SK-N-SH (cell line): ENCODE measurements around the gene SFXN5.

Experiments used
- ELF1 ChIP-seq: IDR thresholded peaks from 2 replicates; pipeline ENCODE4 v1.4.0; 2012
- FOXJ3 ChIP-seq: sonication (generic); formaldehyde crosslinking; IDR thresholded peaks from 2 replicates; pipeline ENCODE4 v1.5.1; 2020; ENCODE audit warnings: mild to moderate bottlenecking, missing genetic modification reagents
- MXI1 ChIP-seq: IDR thresholded peaks from 2 replicates; pipeline ENCODE4 v1.6.1; 2012; ENCODE audit warnings: mild to moderate bottlenecking, low read depth, low read length, improper control_type of control experiment
- TF ChIP-seq, protein P1 (sequence below): IDR thresholded peaks from 2 replicates; pipeline ENCODE4 v1.6.1; 2012; ENCODE audit warnings: mild to moderate bottlenecking, low read depth, low read length, moderate library complexity
- TF ChIP-seq, protein P2 (sequence below): fragments of 200-600 bp; sonication (generic); IDR thresholded peaks from 2 replicates; pipeline ENCODE4 v1.6.1; 2017; ENCODE audit warnings: antibody characterized with exemption, mild to moderate bottlenecking, moderate library complexity

DNA sequence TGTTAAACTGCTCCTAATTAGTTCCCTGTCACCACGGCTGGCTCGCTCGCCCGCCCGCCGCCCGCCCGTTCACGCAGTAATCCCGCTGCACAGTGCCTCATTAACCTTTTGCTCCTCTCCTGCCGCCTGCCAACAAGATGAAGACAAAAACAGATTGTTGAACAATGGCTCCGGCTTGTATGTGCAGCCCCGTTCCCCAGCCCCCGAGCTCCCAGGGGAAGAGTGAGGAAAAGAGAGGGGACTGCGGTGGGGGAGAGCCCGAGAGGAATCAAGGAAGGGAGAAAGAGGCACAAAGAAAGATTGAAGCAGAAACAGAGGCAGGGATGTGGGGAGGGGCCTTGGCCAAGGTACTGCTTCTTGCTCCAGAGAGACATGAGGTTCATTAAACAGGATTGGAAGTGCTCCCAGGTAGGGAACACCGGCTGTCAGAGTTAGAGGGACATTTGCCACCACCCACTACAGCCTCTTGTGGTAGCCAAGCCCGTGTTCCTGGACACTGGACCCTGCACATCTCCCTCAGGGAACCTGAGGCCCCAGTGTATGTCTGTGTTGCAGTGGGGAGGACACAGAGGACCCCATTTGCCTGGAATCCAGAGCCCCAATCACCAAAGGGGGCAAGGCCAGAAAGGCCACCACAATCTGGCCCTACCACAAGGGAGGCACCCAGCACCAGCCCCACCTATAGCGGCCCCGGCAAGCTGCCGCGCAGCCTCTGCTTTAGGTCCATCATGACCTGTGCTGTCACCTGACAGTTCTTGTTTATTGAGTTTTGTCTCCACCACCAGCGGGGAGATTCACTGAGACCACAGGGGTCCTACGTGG is 116.1 kb downstream of the SFXN5 start:
- no peak for TF ChIP-seq MXI1
- TF ChIP-seq, protein P1, sequence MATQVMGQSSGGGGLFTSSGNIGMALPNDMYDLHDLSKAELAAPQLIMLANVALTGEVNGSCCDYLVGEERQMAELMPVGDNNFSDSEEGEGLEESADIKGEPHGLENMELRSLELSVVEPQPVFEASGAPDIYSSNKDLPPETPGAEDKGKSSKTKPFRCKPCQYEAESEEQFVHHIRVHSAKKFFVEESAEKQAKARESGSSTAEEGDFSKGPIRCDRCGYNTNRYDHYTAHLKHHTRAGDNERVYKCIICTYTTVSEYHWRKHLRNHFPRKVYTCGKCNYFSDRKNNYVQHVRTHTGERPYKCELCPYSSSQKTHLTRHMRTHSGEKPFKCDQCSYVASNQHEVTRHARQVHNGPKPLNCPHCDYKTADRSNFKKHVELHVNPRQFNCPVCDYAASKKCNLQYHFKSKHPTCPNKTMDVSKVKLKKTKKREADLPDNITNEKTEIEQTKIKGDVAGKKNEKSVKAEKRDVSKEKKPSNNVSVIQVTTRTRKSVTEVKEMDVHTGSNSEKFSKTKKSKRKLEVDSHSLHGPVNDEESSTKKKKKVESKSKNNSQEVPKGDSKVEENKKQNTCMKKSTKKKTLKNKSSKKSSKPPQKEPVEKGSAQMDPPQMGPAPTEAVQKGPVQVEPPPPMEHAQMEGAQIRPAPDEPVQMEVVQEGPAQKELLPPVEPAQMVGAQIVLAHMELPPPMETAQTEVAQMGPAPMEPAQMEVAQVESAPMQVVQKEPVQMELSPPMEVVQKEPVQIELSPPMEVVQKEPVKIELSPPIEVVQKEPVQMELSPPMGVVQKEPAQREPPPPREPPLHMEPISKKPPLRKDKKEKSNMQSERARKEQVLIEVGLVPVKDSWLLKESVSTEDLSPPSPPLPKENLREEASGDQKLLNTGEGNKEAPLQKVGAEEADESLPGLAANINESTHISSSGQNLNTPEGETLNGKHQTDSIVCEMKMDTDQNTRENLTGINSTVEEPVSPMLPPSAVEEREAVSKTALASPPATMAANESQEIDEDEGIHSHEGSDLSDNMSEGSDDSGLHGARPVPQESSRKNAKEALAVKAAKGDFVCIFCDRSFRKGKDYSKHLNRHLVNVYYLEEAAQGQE, result no peak
- TF ChIP-seq, protein P2, sequence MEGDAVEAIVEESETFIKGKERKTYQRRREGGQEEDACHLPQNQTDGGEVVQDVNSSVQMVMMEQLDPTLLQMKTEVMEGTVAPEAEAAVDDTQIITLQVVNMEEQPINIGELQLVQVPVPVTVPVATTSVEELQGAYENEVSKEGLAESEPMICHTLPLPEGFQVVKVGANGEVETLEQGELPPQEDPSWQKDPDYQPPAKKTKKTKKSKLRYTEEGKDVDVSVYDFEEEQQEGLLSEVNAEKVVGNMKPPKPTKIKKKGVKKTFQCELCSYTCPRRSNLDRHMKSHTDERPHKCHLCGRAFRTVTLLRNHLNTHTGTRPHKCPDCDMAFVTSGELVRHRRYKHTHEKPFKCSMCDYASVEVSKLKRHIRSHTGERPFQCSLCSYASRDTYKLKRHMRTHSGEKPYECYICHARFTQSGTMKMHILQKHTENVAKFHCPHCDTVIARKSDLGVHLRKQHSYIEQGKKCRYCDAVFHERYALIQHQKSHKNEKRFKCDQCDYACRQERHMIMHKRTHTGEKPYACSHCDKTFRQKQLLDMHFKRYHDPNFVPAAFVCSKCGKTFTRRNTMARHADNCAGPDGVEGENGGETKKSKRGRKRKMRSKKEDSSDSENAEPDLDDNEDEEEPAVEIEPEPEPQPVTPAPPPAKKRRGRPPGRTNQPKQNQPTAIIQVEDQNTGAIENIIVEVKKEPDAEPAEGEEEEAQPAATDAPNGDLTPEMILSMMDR, result no peak
- TF ChIP-seq ELF1, result no peak
- TF ChIP-seq FOXJ3, result no peak
